IPS-15b (cell line): ENCODE results near the gene N4BP2L2.

Experiments
- H3K27me3 ChIP-seq: one replicate; pipeline ENCODE4 v1.6.1; 2013; ENCODE audit warnings: low read length; ENCODE audit not compliant: control insufficient read depth, insufficient read depth
- H3K36me3 ChIP-seq: one replicate; pipeline ENCODE4 v1.6.1; 2013; ENCODE audit warnings: low read length; ENCODE audit not compliant: control insufficient read depth, insufficient read depth
- H3K4me1 ChIP-seq: one replicate; pipeline ENCODE4 v1.6.1; 2013; ENCODE audit warnings: mild to moderate bottlenecking, low read length; ENCODE audit not compliant: control insufficient read depth, insufficient read depth
- H3K4me3 ChIP-seq: one replicate; pipeline ENCODE4 v1.5.1; 2013; ENCODE audit warnings: low read depth, low read length
- H3K9ac ChIP-seq: one replicate; pipeline ENCODE4 v1.6.1; 2013; ENCODE audit warnings: low read depth, mild to moderate bottlenecking, low read length
- H3K9me3 ChIP-seq: one replicate; pipeline ENCODE4 v1.6.1; 2013; ENCODE audit warnings: mild to moderate bottlenecking, low read length; ENCODE audit not compliant: control insufficient read depth, insufficient read depth

The N4BP2L2 gene

DNA sequence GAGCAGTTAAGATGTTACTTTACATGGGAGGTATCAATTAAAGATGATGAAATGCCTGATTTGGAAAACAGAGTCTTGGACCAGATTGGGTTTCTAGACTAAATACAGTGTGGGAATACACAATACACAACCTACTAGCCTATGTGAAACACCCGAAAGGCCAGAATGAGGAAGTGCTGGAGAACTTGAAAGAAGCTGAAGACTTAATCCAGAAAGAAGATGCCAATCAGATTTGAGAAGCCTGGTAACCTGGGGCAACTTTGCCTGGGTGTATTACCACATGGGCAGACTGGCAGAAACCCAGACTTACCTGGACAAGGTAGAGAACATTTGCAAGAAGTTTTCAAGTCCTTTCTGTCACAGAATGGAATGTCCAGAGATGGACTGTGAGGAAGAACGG is 153.9 kb downstream of the N4BP2L2 start:
- H3K27me3 ChIP-seq = no peaks in the 10 kb centered on the region
- no peak overlapping the region for H3K9ac ChIP-seq
- no peak overlapping the region for H3K4me3 ChIP-seq
- H3K36me3 ChIP-seq = no peaks in the 10 kb centered on the region
- H3K4me1 ChIP-seq = no peaks in the 10 kb centered on the region
- no peaks in the 10 kb centered on the region for H3K9me3 ChIP-seq

- Histone ChIP-seq H3K27me3 (no peaks in the 10 kb centered on the region), H3K4me1 (no peaks in the 10 kb centered on the region), H3K9ac (no peak overlapping the region), H3K36me3 (no peaks in the 10 kb centered on the region), H3K9me3 (no peaks in the 10 kb centered on the region), H3K4me3 (no peak overlapping the region)
Measured at GRCh38 chr13:32383836-32384618, 154.6 kb downstream of the N4BP2L2 start.
